HG03342 (cell line): ENCODE measurements around the gene C16orf54.
"Not testable (repeated sequence)": the region's sequence is repeated elsewhere in the genome, so short reads cannot be mapped to it uniquely, and the experiment has no call there.

Experiments
- ATAC-seq: cut with Tn5 transposase; IDR thresholded peaks from one replicate; pipeline ENCODE4 v1.9.1; 2021; ENCODE audit warnings: mild to moderate bottlenecking, moderate library complexity; ENCODE audit not compliant: unreplicated experiment

C16orf54 gene

DNA sequence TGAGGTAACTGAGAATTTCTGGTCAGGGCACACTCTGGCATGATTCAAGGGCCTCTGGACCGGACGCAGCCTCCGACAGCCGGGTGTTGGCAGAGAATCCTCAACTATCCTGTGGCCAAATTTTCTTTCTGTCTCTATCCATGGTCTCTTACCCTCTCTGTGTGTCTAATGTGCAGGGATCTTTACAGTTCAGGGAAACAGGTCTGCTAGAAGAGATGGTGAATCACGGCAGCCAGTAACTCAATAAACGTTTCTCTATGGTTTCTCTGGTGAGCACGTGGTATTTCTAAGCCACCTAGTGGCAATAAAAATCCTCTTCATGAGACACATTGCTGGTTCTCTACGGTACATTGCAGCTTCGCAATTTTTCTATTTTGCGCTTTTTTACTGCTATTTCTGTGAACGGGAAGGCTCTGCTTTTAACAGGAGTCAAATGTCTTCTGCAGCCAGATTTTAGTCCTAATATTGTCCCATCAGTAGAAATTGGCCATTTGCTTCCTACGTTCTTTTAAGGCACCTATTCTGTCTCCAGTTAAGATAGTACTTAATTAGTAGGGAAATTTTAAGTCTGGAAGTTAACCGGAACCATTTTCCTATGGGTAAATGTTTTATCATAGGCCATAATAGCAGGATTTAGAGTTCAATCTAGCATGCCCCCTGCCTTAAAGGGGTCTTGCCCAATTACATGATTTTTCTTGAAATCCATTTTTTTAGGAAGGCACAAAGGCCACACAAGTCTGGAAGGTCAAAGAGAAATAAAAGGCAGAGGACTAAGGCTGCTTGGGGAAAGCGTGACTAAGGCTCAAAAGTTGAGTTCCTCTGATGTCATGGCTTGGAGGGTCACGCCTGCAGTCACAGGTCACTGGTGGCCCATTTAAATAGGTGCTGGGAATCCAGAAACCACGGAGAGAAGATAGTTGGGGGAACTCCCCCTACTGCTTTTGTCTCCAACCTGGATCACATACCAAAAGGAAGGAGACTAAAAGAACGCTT, 35.3 kb downstream of the C16orf54 start:
- no peak for ATAC-seq

DNA sequence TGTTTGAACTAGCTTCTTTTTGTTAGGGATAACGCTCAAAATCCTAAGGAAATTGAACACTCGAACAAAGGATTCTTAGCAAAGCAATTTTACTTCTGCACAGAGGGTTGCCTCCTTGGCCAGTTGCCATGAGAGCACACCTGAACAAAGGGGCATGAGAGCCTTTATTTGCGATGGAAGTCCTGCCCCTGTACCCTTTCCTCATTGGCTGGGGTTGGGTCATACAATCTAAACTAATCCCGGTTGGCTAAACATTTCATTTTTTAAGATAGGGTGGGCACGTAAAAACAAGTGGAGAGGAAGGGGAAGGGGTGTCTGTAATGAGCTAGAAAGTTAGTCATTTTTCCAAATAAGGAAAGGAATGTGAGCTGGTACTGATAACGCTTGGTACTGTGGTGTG, 36.1 kb downstream of the C16orf54 start:
- not testable (repeated sequence) for ATAC-seq

DNA sequence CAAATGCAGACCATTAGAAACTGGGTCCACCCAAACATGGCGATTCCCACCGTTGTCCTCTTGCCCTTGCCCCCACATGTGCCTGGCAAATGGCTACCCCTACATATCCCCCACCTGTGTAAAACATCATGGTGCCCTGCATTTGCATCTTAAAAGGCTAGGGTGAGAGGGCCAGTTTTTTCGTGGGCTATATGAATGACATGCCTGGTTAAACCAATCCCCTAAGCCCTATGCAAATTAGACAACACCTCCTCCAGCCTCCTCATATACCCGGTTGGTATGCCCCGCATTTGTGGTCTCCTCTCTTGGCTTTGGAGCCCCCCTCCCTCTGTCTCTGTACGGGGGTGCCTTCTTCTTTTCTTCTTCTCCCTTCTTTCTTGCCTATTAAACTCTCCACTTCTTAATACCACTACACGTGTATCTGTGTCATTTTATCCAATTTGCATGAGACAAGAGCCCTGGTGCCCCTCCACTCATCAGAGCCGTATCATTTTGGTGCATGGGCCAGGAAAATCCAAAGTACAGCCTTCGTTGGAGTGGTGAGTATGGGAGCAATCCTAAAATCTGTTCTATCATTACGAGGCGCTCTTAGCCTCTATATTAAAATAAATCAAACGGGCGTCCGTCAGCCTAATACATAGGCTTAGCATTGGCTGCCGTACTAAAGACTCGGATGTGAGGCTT, 36.7 kb downstream of the C16orf54 start:
- no peak for ATAC-seq

DNA sequence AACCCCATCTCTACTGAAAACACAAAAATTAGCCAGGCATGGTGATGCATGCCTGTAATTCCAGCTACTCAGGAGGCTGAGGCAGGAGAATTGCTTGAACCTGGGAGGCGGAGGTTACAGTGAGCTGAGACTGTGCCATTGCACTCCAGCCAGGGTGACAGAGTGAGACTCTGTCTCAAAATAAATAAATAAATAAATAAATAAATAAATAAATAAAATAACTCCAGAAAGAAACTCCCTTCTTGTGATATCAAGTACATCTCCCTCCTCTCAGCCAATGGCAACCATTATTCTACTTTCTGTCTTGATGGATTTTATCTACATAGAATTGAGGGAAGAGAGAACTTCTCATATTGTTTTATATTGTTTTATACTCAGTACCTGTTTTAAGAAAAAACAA, 38.6 kb downstream of the C16orf54 start:
- ATAC-seq = not testable (repeated sequence)

DNA sequence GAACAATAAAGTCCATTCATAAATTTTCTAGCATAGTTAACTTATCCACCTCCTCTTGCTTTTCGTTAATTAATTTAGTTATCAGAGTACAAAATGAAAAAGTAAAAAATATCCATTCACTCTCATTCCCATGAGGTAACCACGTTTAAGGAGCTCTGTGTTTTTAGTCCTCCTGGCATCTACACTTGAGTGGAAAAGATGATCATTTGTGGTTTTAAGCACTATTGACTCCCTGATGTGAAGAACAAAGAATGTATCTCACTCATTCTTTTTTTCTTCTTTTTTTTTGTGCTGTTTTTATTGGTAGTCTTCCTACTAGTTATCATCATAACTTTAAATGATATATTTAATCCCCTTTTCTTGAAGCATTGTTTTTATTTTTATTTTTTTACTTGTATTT, 40.8 kb downstream of the C16orf54 start:
- ATAC-seq = no peak

DNA sequence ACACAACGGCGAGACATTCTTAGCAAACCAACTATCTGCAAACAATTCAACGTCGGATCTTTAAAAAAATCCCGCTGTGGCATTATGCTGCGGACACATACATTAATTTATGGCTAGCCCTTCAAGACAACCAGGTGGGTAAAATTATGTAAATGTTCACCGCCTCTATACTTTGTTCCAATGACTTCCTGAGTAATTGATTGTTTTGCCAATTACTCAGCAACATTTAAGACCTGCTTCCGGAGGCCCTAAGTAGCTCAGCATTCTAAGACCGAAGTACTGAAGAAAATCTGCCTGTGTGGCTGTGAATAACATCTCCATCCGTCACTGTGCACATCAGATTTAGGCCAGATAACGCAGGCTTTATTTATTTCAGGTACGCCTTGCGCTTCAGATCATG, 43.5 kb downstream of the C16orf54 start:
- peak; percentile 50 for ATAC-seq

DNA sequence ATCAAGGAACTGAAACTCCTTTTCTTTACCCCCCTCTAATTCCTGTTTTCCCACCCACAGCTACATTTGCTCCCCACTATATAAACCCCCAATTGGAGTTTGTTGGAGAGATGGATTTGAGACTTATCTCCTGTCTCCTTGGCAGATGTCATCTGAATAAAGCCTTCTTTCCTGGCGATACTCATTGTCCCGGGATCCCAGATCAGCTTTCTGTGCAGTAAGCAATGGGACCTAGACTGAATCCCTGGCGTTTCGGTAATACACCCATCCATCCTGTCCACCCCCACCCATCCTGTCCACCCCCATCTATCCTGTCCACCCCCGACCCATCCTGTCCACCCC, 44.6 kb downstream of the C16orf54 start:
- ATAC-seq = no peak

DNA sequence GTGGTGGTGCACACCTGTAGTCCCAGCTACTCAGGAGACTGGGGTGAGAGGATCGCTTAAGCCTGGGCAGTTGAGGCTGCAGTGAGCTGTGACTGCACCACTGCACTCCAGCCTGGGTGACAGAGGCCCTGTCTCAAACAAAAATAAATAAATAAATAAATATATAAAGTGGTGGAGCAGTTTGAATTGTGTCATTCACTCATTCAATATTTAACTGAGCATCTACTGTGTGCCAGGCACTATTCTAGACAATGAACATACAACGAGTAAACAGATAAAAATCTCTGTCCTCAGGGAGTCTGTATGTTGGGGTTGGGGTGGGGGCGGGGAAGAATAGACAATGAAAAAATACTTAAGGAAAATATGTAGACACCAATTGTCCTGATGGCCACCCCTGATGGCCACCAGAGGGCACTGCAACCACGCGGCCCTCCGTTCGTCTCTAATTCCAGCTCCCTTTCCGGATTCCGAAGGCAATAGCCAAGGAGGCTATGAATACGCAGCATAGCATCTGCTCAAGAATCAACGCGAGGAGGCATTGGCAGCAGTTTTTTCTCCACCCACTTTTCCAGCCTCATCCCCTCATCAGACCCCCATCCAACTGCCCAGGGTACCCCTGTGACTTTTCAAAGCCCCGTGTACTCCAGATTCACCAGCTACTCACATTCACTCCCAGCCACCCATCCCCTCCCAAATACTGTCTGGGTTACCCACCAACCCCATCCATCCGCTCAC, 45.4 kb downstream of the C16orf54 start:
- no peak for ATAC-seq

DNA sequence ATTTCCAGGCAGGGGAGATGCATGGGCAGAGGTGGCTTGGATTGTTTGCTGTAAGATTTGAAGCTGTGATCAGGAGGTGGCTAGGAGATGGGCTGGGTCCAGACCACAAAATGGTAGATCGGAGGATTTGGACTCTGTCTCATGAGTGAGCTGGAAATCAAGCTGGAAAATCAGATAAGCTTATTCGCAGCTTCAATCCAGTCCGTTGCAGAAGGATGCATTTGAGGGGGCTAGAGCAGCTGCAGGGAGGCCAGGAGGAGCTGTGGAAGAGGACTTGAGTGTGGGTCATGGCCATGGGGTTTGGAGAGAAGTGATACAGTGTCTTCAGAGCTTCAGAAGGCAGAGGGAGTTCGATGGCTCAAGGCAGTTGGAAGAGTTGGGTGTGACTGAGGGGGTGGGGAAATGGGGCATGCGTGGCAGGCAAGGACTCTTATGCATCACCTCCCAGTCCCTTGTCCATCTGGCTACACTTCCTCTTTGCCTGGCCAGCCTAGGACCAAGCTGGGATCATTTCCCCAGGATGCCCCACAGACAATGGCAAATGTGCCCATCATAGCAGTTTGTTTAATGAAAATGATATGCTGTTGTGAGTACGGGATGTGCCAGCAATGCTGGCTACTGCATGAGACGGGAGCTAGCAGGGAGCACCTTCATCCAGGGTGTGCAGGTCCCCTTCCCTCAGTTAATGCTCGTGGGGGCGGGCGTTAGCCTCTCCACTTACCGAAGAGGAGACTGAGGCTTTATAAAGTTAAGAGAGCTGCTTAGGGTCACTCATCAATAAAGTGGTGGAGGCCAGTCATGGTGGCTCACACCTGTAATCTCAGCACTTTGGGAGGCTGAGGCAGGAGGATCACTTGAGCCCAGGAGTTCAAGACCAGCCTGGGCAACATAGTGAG, 46.2 kb downstream of the C16orf54 start:
- ATAC-seq = no peak

DNA sequence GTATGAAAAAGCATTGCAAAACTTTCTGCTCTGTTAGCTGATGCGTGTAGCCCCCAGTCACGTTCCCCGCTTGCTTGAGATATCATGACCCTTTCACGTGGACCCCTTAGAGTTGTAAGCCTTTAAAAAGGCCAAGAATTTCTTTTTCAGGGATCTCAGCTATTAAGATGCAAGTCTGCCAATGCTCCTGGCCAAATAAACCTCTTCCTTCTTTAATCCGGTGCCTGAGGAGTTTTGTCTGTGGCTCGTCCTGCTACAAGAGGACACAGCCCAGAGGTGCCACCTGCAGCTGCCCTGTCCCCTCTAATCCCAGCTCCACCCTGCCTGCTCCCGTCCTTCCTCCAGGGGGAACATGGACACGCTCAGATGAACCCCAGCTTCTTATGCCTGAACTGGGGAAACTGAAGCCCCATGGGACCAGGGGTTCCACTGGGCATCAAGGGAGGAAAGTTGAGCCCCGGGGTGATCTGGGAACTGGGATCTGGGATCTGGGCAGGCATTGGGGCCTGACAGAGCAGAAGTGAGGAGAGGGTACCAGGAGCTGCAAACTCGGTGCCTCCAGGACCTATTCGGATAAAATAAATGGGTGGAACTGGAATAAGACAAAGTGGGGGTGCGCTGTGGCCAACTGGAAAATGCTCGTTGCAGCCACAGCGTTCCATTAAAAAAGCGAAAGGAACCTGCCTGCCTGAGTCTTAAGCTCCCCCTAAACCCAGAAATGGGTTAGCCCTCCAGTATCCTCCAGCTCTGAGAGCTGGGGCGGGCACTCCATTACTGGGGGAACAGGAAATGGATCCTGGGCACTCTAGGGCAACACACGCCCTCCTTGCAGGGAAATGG, 47.1 kb downstream of the C16orf54 start:
- ATAC-seq = no peak

DNA sequence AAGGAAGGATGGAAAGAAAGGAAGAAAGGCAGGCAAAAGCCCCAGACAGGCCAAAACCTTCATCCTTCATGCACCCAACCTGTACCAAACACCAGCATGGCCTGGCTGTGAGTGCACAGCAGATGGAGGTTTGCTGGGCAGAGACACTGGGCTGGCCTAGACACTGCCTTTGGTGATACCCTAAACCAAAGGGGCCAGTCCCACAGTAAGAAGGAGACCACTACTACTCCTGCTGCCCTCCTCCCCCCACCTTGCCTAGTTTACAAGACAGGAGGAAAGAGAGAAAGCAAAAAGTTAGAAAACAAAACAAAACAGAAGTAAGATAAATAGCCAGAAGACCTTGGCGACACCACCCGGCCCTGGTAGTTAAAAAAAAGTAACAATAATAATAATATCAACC, 47.7 kb downstream of the C16orf54 start:
- no peak for ATAC-seq

DNA sequence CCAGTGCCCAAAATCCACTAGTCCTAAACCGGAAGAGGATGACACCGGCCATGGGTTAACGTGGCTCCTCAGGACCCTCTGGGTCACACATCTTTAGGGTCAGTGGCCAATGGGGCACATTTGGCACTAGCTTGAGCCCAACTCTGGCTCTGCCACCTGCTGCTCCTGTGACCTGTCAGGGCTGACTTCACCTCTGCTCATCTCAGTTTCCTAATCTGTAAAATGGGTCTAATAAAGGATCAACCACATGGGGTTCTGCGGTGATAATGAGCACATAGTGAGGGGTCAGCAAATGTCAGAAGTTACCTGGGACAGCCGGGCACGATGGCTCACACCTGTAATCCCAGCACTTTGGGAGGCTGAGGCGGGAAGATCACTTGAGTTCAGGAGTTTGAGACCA, 48.4 kb downstream of the C16orf54 start:
- no peak for ATAC-seq

DNA sequence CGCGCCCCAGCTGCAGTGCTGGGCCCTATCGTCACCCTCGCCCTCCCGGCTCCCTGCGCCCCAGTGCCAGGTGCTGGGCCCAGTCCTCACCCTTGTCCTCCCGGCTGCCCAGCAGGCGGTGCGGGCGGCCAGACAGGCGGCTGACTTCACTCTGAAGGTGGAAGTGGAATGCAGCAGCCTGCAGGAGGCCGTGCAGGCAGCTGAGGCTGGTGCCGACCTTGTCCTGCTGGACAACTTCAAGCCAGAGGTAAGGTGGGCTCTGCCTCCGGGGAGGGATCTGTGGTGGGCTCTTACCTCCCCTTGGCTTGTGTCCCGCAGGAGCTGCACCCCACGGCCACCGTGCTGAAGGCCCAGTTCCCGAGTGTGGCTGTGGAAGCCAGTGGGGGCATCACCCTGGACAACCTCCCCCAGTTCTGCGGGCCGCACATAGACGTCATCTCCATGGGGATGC, 48.9 kb downstream of the C16orf54 start:
- ATAC-seq = no peak

DNA sequence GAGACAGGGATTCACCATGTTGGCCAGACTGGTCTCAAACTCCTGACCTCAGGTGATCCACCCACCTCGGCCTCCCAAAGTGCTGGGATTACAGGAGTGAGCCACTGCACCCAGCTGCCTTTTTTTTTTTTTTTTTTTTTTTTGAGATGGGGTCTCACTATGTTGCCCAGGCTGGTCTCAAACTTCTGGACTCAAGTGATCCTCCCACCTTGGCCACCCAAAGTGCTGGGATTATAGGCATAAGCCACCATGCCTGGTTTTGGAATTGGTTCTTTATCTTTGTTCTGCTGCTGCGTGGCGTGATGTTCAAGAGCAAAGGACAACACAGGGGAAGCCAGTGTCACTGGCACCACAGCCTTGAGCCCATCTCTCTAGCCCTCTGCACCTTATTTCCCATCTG, 50.1 kb downstream of the C16orf54 start:
- ATAC-seq = not testable (repeated sequence)

DNA sequence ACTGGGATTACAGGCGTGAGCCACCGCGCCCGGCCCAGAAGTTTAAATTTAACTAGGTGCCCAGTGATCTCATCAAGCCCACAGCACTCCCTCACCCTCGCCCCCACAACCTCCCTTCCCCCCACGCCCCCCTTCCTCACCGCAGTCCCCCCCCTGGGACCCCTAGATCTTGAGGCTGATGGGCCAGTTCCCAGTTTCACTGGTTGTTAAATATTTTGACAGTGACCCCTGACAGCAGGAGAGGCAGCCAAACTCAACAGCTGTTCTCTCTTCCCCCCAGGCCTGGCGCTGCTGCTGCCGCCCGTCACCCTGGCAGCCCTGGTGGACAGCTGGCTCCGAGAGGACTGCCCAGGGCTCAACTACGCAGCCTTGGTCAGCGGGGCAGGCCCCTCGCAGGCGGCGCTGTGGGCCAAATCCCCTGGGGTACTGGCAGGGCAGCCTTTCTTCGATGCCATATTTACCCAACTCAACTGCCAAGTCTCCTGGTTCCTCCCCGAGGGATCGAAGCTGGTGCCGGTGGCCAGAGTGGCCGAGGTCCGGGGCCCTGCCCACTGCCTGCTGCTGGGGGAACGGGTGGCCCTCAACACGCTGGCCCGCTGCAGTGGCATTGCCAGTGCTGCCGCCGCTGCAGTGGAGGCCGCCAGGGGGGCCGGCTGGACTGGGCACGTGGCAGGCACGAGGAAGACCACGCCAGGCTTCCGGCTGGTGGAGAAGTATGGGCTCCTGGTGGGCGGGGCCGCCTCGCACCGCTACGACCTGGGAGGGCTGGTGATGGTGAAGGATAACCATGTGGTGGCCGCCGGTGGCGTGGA, 51.2 kb downstream of the C16orf54 start:
- ATAC-seq = no peak

DNA sequence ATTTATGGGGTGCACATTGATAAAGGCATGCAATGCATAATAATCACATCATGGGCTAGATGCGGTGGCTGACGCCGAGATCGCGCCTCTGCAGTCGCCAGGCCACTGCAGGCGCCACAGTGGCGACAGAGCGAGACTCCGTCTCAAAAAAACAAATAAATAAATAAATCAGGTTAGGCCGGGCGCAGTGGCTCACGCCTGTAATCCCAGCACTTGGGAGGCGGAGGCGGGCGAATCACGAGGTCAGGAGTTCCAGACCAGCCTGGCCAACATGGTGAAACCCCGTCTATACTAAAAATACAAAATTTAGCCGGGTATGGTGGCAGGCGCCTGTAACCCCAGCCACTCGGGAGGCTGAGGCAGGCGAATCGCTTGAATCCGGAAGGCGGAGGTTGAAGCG, 53.2 kb downstream of the C16orf54 start:
- ATAC-seq = not testable (repeated sequence)
